Body of pancreas (tissue), 4 donors: ENCODE data around the gene POLR2J3.
"Not testable (repeated sequence)": the region's sequence is repeated elsewhere in the genome, so short reads cannot be mapped to it uniquely, and the experiment has no call there.

Source experiments
- POLR2A ChIP-seq, 3 donors: fragments of 450-650 bp; IDR thresholded peaks; one replicate each; pipeline ENCODE4 v1.6.1; 2016; ENCODE audit warnings: antibody characterized with exemption in 3 of 3, mild to moderate bottlenecking in 2 of 3
- TF ChIP-seq, protein P1 (sequence below), 7 experiments: fragments of 450-650 bp in 4 of 7; fragments of 200-600 bp in 3 of 7; sonication (generic) in 3 of 7; IDR thresholded peaks; one replicate each; pipeline ENCODE4 v1.5.1; 2016 to 2019; ENCODE audit warnings: antibody characterized with exemption in 7 of 7

DNA sequence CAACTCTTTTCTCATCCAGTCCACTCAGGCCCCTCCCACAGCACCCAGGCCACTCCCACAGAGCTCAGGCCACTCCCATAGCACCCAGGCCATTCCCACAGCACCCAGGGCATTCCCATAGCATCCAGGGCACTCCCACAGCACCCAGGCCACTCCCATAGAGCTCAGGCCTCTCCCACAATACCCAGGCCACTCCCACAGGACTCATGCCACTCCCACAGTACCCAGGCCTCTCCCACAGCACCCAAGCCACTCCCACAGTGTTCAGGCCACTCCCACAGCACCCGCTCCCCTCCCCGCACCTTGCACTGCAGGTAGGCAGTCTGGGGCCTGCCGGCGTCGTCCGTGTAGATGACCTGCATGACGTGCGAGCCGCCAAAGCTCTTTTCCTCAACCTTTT is 17.5 kb upstream of the POLR2J3 start:
- TF ChIP-seq, protein P1, sequence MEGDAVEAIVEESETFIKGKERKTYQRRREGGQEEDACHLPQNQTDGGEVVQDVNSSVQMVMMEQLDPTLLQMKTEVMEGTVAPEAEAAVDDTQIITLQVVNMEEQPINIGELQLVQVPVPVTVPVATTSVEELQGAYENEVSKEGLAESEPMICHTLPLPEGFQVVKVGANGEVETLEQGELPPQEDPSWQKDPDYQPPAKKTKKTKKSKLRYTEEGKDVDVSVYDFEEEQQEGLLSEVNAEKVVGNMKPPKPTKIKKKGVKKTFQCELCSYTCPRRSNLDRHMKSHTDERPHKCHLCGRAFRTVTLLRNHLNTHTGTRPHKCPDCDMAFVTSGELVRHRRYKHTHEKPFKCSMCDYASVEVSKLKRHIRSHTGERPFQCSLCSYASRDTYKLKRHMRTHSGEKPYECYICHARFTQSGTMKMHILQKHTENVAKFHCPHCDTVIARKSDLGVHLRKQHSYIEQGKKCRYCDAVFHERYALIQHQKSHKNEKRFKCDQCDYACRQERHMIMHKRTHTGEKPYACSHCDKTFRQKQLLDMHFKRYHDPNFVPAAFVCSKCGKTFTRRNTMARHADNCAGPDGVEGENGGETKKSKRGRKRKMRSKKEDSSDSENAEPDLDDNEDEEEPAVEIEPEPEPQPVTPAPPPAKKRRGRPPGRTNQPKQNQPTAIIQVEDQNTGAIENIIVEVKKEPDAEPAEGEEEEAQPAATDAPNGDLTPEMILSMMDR (IDR thresholded peaks at IDR 0.05): not testable (repeated sequence)
- not testable (repeated sequence) for TF ChIP-seq POLR2A (IDR thresholded peaks at IDR 0.05)
